Measurements from ENCODE around the gene TMEM185A. TPM values are rescaled to one million over a fixed set of nuclear protein-coding genes. Genes with fewer than 3 reads are reported as not detected.

The TMEM185A gene
- total RNA-seq, 1 donor from 2014 or later: 17.4 TPM

DNA sequence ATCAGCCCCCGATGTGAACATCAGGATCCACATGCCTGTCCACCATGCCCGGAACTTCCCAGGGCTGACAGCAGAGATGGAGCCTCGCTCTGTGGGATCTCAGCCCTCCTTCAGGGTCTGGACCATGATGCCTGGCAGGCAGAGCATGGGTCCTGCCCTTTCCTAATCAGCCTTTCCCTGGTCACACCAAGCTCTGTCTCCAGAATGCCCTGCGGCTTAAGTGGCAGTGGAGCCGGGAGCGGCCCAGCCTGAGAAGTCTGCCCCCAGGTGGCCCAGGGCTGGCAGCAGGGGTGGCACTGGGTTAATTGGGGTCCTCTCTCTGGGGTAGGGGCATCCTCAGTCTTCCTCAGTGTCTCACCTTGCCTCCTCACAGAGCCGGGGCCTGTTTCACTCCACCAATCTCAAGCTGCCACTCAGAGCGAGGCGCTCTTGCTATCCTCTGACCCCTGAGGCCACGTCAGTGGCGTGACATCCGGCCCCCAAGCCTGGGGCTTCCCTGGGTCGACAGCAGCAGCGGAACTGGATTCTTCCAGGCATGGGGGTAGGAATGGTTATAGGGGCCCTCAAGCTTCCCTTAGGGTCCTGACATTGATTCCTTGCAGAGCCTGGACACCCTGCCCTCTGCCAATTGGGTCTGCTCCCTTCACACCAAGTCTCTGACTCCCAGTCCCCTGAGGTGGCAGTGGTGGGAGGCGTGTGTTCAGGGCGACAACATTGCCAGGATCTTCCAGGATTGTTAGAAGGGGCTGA is 20.8 kb upstream of the TMEM185A start:
- H3K4me1 Mint-ChIP-seq: peaks cover 12% of the 10 kb centered on the region
- ATAC-seq (ENCODE audit: low read depth): no peak
- H3K27ac Mint-ChIP-seq: no peak overlapping the region
- H3K4me3 Mint-ChIP-seq: no peak overlapping the region
- no peaks in the 10 kb centered on the region for H3K36me3 Mint-ChIP-seq (ENCODE audit: low read depth)
- DNase-seq: no peak
- ChIA-PET POLR2A (no interaction called here), CTCF (no interaction called here)
- no peaks in the 10 kb centered on the region for H3K27me3 Mint-ChIP-seq
- no peaks in the 10 kb centered on the region for H3K9me3 Mint-ChIP-seq
- TF ChIP-seq, protein P1, sequence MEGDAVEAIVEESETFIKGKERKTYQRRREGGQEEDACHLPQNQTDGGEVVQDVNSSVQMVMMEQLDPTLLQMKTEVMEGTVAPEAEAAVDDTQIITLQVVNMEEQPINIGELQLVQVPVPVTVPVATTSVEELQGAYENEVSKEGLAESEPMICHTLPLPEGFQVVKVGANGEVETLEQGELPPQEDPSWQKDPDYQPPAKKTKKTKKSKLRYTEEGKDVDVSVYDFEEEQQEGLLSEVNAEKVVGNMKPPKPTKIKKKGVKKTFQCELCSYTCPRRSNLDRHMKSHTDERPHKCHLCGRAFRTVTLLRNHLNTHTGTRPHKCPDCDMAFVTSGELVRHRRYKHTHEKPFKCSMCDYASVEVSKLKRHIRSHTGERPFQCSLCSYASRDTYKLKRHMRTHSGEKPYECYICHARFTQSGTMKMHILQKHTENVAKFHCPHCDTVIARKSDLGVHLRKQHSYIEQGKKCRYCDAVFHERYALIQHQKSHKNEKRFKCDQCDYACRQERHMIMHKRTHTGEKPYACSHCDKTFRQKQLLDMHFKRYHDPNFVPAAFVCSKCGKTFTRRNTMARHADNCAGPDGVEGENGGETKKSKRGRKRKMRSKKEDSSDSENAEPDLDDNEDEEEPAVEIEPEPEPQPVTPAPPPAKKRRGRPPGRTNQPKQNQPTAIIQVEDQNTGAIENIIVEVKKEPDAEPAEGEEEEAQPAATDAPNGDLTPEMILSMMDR (IDR thresholded peaks at IDR 0.05): no peak
- intact Hi-C loops (cut with micrococcal nuclease): no loop called here

- Mint-ChIP-seq H3K9me3 (no peaks in the 10 kb centered on the region), H3K36me3 (ENCODE audit: low read depth) (no peaks in the 10 kb centered on the region), H3K27me3 (no peaks in the 10 kb centered on the region), H3K4me3 (no peak overlapping the region), H3K4me1 (peaks cover 12% of the 10 kb centered on the region), H3K27ac (no peak overlapping the region)
- ATAC-seq (ENCODE audit: low read depth): peak; percentile 42
- TF ChIP-seq, protein P1 (IDR thresholded peaks at IDR 0.05): no peak
- ChIA-PET POLR2A (no interaction called here), CTCF (no interaction called here)
- intact Hi-C loops (cut with micrococcal nuclease): no loop called here
- no peak for DNase-seq
Observed at GRCh38 chrX:149650162-149650561, 18.6 kb upstream of the TMEM185A start.

DNA sequence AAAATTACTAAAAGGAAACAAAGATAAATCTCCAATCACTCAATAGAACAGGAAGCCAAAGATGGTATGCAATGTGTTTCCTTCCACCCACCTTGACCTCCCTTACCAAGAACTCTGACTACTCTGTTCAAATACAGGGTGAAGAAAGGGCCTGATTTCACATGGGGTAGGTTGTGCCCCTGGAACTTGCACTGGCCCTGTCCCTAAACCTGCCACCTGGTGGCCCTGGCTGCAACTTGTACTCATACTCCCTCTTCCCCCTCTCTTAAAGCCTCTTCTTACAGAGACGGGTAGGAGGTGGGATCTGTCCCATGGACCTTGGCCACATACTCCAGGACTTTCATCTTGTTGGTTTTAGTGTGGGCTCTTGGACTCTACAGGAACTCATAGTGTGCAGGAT is 17.3 kb upstream of the TMEM185A start:
- TF ChIP-seq, protein P1 (IDR thresholded peaks at IDR 0.05): no peak
- ChIA-PET CTCF (no interaction called here), POLR2A (no interaction called here)
- Mint-ChIP-seq H3K27ac (no peak overlapping the region), H3K27me3 (no peaks in the 10 kb centered on the region), H3K4me3 (no peak overlapping the region), H3K36me3 (ENCODE audit: low read depth) (no peaks in the 10 kb centered on the region), H3K9me3 (no peaks in the 10 kb centered on the region), H3K4me1 (peaks cover 12% of the 10 kb centered on the region)
- ATAC-seq (ENCODE audit: low read depth) (no peak), DNase-seq (no peak)
- intact Hi-C loops (cut with micrococcal nuclease): no loop called here

DNA sequence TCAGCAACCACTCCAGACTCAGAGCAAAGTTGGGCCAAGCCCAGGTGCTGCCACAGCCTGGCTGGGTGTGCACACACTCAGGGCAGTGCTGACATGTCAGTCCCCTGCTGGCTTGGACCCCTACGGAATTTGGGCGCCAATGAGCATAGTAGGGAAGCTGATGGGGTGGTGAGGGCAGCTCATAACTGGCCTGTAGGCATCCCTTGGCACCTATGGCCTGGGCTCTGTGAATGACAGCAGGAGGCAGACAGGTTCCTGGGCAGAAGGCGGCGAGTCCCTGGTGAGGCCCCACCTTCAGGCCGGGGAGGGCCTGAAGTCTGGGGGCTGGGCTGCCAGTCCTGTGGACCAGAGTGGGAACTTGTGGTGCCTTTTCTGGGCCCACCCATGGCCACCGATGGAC is 15.9 kb upstream of the TMEM185A start:
- intact Hi-C loops (cut with micrococcal nuclease): no loop called here
- DNase-seq (no peak), ATAC-seq (ENCODE audit: low read depth) (no peak)
- ChIA-PET POLR2A (no interaction called here), CTCF (no interaction called here)
- H3K27me3 Mint-ChIP-seq: peaks cover under 1% of the 10 kb centered on the region
- TF ChIP-seq, protein P1 (IDR thresholded peaks at IDR 0.05): no peak
- H3K4me3 Mint-ChIP-seq: no peak overlapping the region
- no peaks in the 10 kb centered on the region for H3K36me3 Mint-ChIP-seq (ENCODE audit: low read depth)
- H3K9me3 Mint-ChIP-seq: no peaks in the 10 kb centered on the region
- peaks cover 12% of the 10 kb centered on the region for H3K4me1 Mint-ChIP-seq
- H3K27ac Mint-ChIP-seq: no peak overlapping the region

DNA sequence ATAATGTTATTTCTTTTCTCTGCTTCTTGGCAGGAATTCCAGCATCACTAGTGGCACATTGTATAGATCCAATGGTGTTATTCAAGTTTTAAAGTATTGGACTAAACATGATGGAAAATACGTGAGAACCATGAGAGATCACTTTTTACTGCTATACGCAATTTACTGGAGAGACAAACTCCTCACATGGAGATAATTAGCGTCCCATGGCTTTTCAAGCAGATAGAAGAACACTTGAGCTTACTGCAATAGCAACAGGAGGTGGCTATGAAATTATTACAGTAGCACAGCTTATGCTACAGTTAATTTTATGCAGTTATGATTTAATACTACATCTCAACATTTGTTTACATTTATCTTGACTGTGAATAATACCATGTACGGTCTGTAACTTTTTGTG is 11.9 kb upstream of the TMEM185A start:
- CTCF ChIA-PET: no interaction called here
- Mint-ChIP-seq H3K27ac (no peak overlapping the region), H3K27me3 (peaks cover 1% of the 10 kb centered on the region), H3K4me1 (no peaks in the 10 kb centered on the region), H3K9me3 (no peaks in the 10 kb centered on the region), H3K36me3 (ENCODE audit: low read depth) (no peaks in the 10 kb centered on the region), H3K4me3 (no peak overlapping the region)
- DNase-seq (no peak), ATAC-seq (ENCODE audit: low read depth) (no peak)
- intact Hi-C loops (cut with micrococcal nuclease): no loop called here
- POLR2A ChIA-PET: no interaction called here
- TF ChIP-seq, protein P1 (IDR thresholded peaks at IDR 0.05): no peak
